HG02884 (cell line): ENCODE data around the gene PHACTR2.
"Not testable (repeated sequence)": the region's sequence is repeated elsewhere in the genome, so short reads cannot be mapped to it uniquely, and the experiment has no call there.

Experiments
- ATAC-seq: cut with Tn5 transposase; IDR thresholded peaks from one replicate; pipeline ENCODE4 v1.9.1; 2021; ENCODE audit warnings: mild to moderate bottlenecking, moderate library complexity; ENCODE audit not compliant: unreplicated experiment

PHACTR2 gene

GRCh38 chr6:143761074-143761473, 83.3 kb downstream of the PHACTR2 start:
- ATAC-seq = no peak

- no peak for ATAC-seq
These were observed 84.4 kb downstream of the PHACTR2 start for GRCh38 chr6:143762126-143762525.

- no peak for ATAC-seq
These were observed 87.8 kb downstream of the PHACTR2 start for GRCh38 chr6:143765422-143766184.

- no peak for ATAC-seq
These were observed 88.4 kb downstream of the PHACTR2 start for GRCh38 chr6:143766185-143766553.

- no peak for ATAC-seq
These were observed 89.7 kb downstream of the PHACTR2 start for GRCh38 chr6:143767433-143767832.

- no peak for ATAC-seq
These were observed 94.6 kb downstream of the PHACTR2 start for GRCh38 chr6:143772116-143773086.

- ATAC-seq = no peak
These were observed 95.9 kb downstream of the PHACTR2 start for GRCh38 chr6:143773506-143774150.

GRCh38 chr6:143774347-143774746, 96.6 kb downstream of the PHACTR2 start:
- no peak for ATAC-seq

- ATAC-seq = no peak
These were observed 97.6 kb downstream of the PHACTR2 start for GRCh38 chr6:143775336-143775735.

GRCh38 chr6:143778926-143779325, 101.2 kb downstream of the PHACTR2 start:
- no peak for ATAC-seq

GRCh38 chr6:143782481-143782880, 104.7 kb downstream of the PHACTR2 start:
- no peak for ATAC-seq

- no peak for ATAC-seq
These were observed 105.3 kb downstream of the PHACTR2 start for GRCh38 chr6:143783077-143783476.

- no peak for ATAC-seq
These were observed 106.6 kb downstream of the PHACTR2 start for GRCh38 chr6:143784316-143784715.

- ATAC-seq = not testable (repeated sequence)
These were observed 108.6 kb downstream of the PHACTR2 start for GRCh38 chr6:143786371-143786770.

- ATAC-seq = no peak
These were observed 114.9 kb downstream of the PHACTR2 start for GRCh38 chr6:143792402-143793279.

- ATAC-seq = no peak
These were observed 115.5 kb downstream of the PHACTR2 start for GRCh38 chr6:143793280-143793619.

- ATAC-seq = not testable (repeated sequence)
These were observed 118.8 kb downstream of the PHACTR2 start for GRCh38 chr6:143796551-143796950.

GRCh38 chr6:143798487-143798886, 120.7 kb downstream of the PHACTR2 start:
- ATAC-seq = not testable (repeated sequence)

- ATAC-seq = no peak
These were observed 125.2 kb downstream of the PHACTR2 start for GRCh38 chr6:143802833-143803565.
